ENCODE results near the gene KRT83. TPM values are rescaled to one million over a fixed set of nuclear protein-coding genes. Genes with fewer than 3 reads are reported as not detected.

The KRT83 gene
- polyA plus RNA-seq, 2 of the 4 experiments (the other 2 are of a cell fraction), result 20.4 to 44.8 TPM

DNA sequence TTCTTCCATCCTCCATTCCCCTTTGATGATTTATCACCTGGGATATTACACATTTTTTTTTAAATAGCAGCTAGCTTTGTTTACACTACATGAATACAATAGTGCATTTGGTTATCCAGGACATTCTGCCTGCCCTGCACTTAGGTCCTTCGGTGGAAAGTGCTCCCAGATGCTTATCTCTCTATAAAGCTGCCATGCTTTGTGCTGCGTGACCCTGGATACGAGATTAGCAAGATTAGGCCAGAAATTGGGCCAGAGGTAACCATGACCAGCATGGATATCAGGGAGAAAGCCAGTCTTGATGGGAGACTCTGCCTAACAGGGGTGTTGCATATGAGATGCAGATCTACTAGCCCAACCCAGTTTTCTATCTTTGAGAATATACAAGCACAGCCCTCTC lies 12.1 kb upstream of the KRT83 start:
- FAIRE-seq (no peak), ATAC-seq (no peak), DNase-seq (ENCODE audit: low read depth in 1 of 2, low spot score in 1 of 2) (no peak)
- POLR2A ChIA-PET, result no interaction called here
- H3K4me1 ChIP-seq, result peaks cover 24% of the 10 kb centered on the region
- no peak overlapping the region for H3K27ac ChIP-seq
- H3K9me3 ChIP-seq, result no peaks in the 10 kb centered on the region; the same call in 2 of the 3 replicates
- WGBS (ENCODE audit: missing lambda C conversion rate), result 66% methylated on average over 3 of the region's 3 CpGs
- TF ChIP-seq, protein P1, sequence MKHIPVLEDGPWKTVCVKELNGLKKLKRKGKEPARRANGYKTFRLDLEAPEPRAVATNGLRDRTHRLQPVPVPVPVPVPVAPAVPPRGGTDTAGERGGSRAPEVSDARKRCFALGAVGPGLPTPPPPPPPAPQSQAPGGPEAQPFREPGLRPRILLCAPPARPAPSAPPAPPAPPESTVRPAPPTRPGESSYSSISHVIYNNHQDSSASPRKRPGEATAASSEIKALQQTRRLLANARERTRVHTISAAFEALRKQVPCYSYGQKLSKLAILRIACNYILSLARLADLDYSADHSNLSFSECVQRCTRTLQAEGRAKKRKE (CRISPR knock-in tag; IDR thresholded peaks at IDR 0.05; ENCODE audit: low read depth), result no peak
- H3K4me2 ChIP-seq, result no peak overlapping the region
- no peak overlapping the region for H3K4me3 ChIP-seq
- CTCF ChIA-PET, result interaction anchor here (2.3 to 15.7 kb wide), 4 partner anchors 27 to 546 kb away, joined by 6 to 387 read pairs (median 44); partner anchors contain the start of gene KRT86

DNA sequence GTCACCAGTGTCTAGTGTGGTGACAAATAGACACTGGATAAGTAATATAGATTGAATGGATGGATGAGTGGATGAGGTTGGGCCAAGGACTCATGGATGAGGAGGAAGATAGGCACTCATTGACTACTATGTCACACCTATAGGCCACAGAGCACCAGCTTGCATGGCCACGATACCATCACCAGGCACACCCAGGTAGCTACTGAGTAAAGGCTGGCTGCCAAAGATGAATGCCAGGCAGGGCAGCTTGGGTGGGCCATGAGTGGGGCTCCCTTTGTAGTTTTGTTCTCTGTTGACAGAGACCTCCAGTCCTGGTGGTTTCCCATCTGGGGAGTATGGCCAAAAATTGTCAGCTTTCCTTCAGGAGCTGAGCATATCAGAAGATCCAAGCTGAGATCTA lies 11.2 kb upstream of the KRT83 start:
- H3K27ac ChIP-seq, result 0 out of 6 replicates have a peak overlapping the region, but pooled peaks of 1 of the 2 experiments have one; percentile 23
- 94% methylated on average over 1 of the region's 1 CpG for WGBS (ENCODE audit: missing lambda C conversion rate)
- ChIA-PET CTCF (interaction anchor here (1.0 to 15.7 kb wide), 10 partner anchors 13 to 547 kb away, joined by 4 to 387 read pairs (median 10); partner anchors contain the start of gene KRT86), POLR2A (interaction anchor here (0.7 kb wide), 1 partner anchor 486 kb away, joined by 3 read pairs; no protein-coding TSS in a partner anchor)
- no peak overlapping the region for H3K4me2 ChIP-seq
- no peak for TF ChIP-seq FOXS1 (CRISPR knock-in tag; IDR thresholded peaks at IDR 0.05)
- TF ChIP-seq, protein P2, sequence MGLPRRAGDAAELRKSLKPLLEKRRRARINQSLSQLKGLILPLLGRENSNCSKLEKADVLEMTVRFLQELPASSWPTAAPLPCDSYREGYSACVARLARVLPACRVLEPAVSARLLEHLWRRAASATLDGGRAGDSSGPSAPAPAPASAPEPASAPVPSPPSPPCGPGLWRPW (IDR thresholded peaks at IDR 0.05), result no peak
- no peak for ATAC-seq
- no peaks in the 10 kb centered on the region; the same call in 2 of the 3 replicates for H3K9me3 ChIP-seq
- peaks cover 31% of the 10 kb centered on the region for H3K4me1 ChIP-seq
- no peak for FAIRE-seq
- H3K4me3 ChIP-seq, result no peak overlapping the region
- no peak for DNase-seq (ENCODE audit: low read depth in 1 of 2, low spot score in 1 of 2)

DNA sequence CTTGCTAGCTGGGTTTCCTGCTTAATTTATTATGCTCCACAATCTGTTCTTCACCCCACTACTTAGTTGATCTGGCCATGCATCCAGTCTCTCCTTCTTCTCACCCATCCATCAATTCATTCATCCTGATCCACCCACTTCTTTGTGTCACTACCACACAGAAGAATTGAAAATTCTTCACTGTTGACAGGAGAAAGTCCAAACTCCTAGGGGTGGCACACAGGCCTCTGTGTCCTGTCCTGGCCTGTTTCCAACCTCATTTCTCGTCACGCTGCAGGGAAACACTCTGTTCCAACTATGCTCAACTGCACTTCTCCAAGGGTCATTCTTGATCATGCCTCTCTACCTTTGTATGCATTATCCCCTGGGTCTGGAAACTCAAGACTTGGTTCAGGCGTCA lies 10.6 kb upstream of the KRT83 start:
- Histone ChIP-seq H3K4me3 (no peak overlapping the region), H3K27ac (peak overlapping the region in 1 of 2 experiments; percentile 90; a peak in 2 of 6 replicates), H3K4me2 (no peak overlapping the region), H3K4me1 (peaks cover 31% of the 10 kb centered on the region), H3K9me3 (no peaks in the 10 kb centered on the region)
- no peak for DNase-seq (ENCODE audit: low read depth in 1 of 2, low spot score in 1 of 2)
- no peak for ATAC-seq
- ChIA-PET CTCF (interaction anchor here (1.1 to 15.7 kb wide), 10 partner anchors 12 to 548 kb away, joined by 4 to 387 read pairs (median 22); partner anchors contain the start of gene KRT86), POLR2A (no interaction called here)
- TF ChIP-seq EHF (CRISPR knock-in tag; IDR thresholded peaks at IDR 0.05) (no peak), JUNB (IDR thresholded peaks at IDR 0.05) (no peak), ZSCAN20 (CRISPR knock-in tag; IDR thresholded peaks at IDR 0.05) (no peak), JUN (IDR thresholded peaks at IDR 0.05) (no peak), RFX5 (IDR thresholded peaks at IDR 0.05) (no peak), ZC3H11A (IDR thresholded peaks at IDR 0.05) (no peak), HOXB5 (CRISPR knock-in tag; IDR thresholded peaks at IDR 0.05) (no peak), POLR2AphosphoS2 (conservative IDR thresholded peaks at IDR 0.05; ENCODE audit: low read length) (no peak)
- TF ChIP-seq, protein P3, sequence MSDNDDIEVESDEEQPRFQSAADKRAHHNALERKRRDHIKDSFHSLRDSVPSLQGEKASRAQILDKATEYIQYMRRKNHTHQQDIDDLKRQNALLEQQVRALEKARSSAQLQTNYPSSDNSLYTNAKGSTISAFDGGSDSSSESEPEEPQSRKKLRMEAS (IDR thresholded peaks at IDR 0.05), result no peak
- 97% methylated on average over 3 of the region's 3 CpGs for WGBS (ENCODE audit: missing lambda C conversion rate)
- no peak for FAIRE-seq

DNA sequence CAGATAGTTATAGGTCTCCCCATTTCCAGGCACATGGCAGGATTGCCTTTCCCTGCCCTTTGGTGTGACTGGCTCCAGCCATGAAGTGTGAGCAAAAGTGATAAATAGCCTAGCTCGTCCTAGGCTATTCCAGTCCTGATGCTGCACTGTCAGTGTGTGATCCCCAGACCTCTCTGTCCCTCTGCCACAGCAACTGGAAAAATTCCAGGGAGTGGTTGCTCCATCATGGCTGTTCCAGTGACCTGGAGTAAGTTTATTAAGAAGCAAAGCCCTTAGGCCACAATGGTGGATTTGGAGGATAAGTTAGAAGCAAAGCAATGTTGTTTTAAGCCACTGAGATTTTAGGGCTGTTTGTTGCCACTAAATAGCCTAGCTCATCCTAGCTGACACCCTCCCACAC lies 9.8 kb upstream of the KRT83 start:
- H3K4me3 ChIP-seq, result no peak overlapping the region
- CTCF ChIA-PET, result interaction anchor here (0.7 to 15.7 kb wide), 10 partner anchors 8 to 548 kb away, joined by 3 to 387 read pairs (median 22); partner anchors contain the start of gene KRT86
- FAIRE-seq (no peak), DNase-seq (ENCODE audit: low read depth in 1 of 2, low spot score in 1 of 2) (no peak), ATAC-seq (no peak)
- no peaks in the 10 kb centered on the region for H3K9me3 ChIP-seq
- H3K27ac ChIP-seq, result peak overlapping the region; percentile 6 to 90; a peak in 3 of 6 replicates
- POLR2A ChIA-PET, result no interaction called here
- peaks cover 30% of the 10 kb centered on the region for H3K4me1 ChIP-seq
- no peak overlapping the region for H3K4me2 ChIP-seq
- WGBS (ENCODE audit: missing lambda C conversion rate), result 90% methylated on average over 1 of the region's 1 CpG
- TF ChIP-seq FOXS1 (CRISPR knock-in tag; IDR thresholded peaks at IDR 0.05) (no peak), PHF8 (IDR thresholded peaks at IDR 0.05; ENCODE audit: borderline replicate concordance, low read depth) (no peak), JUNB (IDR thresholded peaks at IDR 0.05) (no peak), CHD4 (IDR thresholded peaks at IDR 0.05; ENCODE audit: borderline replicate concordance) (no peak)
- TF ChIP-seq, protein P2 (IDR thresholded peaks at IDR 0.05), result no peak
- TF ChIP-seq, protein P4, sequence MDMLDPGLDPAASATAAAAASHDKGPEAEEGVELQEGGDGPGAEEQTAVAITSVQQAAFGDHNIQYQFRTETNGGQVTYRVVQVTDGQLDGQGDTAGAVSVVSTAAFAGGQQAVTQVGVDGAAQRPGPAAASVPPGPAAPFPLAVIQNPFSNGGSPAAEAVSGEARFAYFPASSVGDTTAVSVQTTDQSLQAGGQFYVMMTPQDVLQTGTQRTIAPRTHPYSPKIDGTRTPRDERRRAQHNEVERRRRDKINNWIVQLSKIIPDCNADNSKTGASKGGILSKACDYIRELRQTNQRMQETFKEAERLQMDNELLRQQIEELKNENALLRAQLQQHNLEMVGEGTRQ (IDR thresholded peaks at IDR 0.05), result no peak
